Right atrium auricular region (tissue), 2 donors: ENCODE measurements around the gene DRD1. TPM values are rescaled to one million over a fixed set of nuclear protein-coding genes. Genes with fewer than 3 reads are reported as not detected.

Source experiments
- DNase-seq: peaks from one replicate; pipeline ENCODE4 v3.0.0-alpha.2; 2019; ENCODE audit warnings: low spot score
- H3K27ac ChIP-seq, 2 donors: fragments of 200-600 bp; sonication (generic); 1 replicate in 1 of 2; 2 replicates in 1 of 2; pipeline ENCODE4 v1.5.1; 2016 to 2019
- H3K27me3 ChIP-seq, 2 donors: fragments of 200-600 bp; sonication (generic); one replicate each; pipeline versions ENCODE4 v1.5.1 to v1.6.0; 2017 to 2019
- H3K36me3 ChIP-seq: fragments of 200-600 bp; sonication (generic); one replicate; pipeline ENCODE4 v1.5.1; 2016
- H3K4me1 ChIP-seq, 2 donors: fragments of 200-600 bp; sonication (generic); one replicate each; pipeline versions ENCODE4 v1.5.1 to v1.6.0; 2017 to 2019
- H3K4me3 ChIP-seq, 2 donors: fragments of 200-600 bp; sonication (generic); 1 replicate in 1 of 2; 2 replicates in 1 of 2; pipeline ENCODE4 v1.5.1; 2017 to 2019; ENCODE audit warnings: mild to moderate bottlenecking in 1 of 2, moderate library complexity in 1 of 2
- H3K9me3 ChIP-seq, 2 donors: fragments of 200-600 bp; sonication (generic); one replicate each; pipeline ENCODE4 v1.5.1; 2019
- total RNA-seq, 2 donors: library from RNA; depleted of rRNA; stranded (reverse); fragments of >200 nt; gene quantifications; one replicate each; pipeline ENCODE4 v1.1.0, GENCODE V29; 2016
- TF ChIP-seq, protein P1 (sequence below), 2 donors: fragments of 200-600 bp; sonication (generic); IDR thresholded peaks; one replicate each; pipeline ENCODE4 v1.5.1; 2019; ENCODE audit warnings: antibody characterized with exemption in 2 of 2

DRD1 gene
- total RNA-seq = not detected

DNA sequence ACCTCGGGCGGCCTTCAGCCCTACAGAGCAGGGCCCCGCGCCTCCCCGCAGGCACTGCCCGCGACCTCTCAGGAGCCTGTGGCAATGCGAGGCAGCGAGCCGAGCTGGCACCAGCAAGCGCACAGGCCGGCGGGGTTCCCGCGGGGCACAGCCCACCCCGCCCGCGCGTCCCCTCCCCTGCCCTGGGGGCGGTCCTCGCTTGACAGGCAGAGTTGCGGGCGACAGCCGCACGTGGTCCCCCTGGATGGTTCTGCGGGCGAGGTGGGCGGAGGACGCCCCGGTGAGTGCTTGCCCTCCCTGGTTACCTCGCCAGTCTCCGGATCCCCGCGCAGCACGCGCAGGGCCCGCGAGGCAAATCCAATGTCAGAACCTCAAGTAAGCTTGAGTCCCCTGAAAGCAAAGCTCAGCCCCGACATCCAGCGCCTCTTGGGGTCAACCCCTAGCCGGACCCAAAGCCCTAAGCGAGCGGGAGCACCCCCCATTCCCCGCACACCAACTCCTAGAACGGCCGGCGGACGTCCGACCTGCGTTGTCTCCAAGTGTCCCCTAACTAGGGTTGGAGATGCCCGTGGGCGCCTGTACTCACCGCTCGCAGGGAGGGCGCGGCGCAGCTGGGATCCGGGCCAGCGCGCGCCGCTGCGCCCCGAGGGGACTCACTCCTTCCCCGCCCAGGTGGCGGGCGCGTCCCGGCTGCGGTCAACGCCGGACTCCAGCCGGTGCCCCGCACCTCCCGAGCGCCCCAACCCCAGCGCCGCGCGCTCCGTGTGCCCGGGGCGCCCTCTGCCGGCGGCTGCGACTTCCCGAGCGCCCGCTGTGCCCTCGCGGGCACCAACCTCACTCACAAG is at the start of gene DRD1:
TSS of gene DRD1 (minus strand) at position 123 of the 845 bp plus-strand sequence. CDS start 1,083 bp downstream, outside the sequence.
- no peak for DNase-seq
- H3K27me3 ChIP-seq = peaks cover 3 to 12% of the 10 kb centered on the region in 2 donors
- H3K36me3 ChIP-seq = no peaks in the 10 kb centered on the region
- H3K4me1 ChIP-seq = peaks cover 0 to 17% of the 10 kb centered on the region in 2 donors
- peak within 1 kb of the TSS in 1 of 2 donors; percentile 40 for H3K4me3 ChIP-seq
- TF ChIP-seq, protein P1, sequence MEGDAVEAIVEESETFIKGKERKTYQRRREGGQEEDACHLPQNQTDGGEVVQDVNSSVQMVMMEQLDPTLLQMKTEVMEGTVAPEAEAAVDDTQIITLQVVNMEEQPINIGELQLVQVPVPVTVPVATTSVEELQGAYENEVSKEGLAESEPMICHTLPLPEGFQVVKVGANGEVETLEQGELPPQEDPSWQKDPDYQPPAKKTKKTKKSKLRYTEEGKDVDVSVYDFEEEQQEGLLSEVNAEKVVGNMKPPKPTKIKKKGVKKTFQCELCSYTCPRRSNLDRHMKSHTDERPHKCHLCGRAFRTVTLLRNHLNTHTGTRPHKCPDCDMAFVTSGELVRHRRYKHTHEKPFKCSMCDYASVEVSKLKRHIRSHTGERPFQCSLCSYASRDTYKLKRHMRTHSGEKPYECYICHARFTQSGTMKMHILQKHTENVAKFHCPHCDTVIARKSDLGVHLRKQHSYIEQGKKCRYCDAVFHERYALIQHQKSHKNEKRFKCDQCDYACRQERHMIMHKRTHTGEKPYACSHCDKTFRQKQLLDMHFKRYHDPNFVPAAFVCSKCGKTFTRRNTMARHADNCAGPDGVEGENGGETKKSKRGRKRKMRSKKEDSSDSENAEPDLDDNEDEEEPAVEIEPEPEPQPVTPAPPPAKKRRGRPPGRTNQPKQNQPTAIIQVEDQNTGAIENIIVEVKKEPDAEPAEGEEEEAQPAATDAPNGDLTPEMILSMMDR (IDR thresholded peaks at IDR 0.05) = peak; percentile 43 to 80
- no peaks in the 10 kb centered on the region for H3K9me3 ChIP-seq
- no peak within 1 kb of the TSS for H3K27ac ChIP-seq

DNA sequence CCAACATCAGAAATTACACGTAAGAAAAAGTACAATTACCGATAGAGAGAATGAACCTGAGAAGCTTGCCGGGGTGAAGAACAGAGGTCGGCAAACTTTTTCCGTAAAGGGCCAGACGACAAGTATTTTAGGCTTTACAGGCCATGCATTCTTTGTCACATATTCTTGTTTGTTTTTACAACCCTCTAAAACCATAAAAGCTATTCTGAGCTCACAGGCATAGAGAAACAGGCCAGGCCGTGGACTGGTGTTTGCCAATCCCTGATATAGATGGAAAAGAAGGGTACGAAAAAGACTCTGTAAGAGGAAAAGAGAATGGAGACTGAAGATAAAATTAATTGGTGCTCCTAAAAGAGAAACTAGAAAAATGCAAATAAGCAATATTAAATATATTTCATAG is 49.7 kb upstream of the DRD1 start:
- H3K4me3 ChIP-seq = no peak overlapping the region
- no peaks in the 10 kb centered on the region for H3K27me3 ChIP-seq
- peaks cover 40% of the 10 kb centered on the region for H3K36me3 ChIP-seq
- no peaks in the 10 kb centered on the region for H3K9me3 ChIP-seq
- TF ChIP-seq, protein P1 (IDR thresholded peaks at IDR 0.05) = no peak
- no peak overlapping the region for H3K27ac ChIP-seq
- DNase-seq = no peak
- no peaks in the 10 kb centered on the region for H3K4me1 ChIP-seq

DNA sequence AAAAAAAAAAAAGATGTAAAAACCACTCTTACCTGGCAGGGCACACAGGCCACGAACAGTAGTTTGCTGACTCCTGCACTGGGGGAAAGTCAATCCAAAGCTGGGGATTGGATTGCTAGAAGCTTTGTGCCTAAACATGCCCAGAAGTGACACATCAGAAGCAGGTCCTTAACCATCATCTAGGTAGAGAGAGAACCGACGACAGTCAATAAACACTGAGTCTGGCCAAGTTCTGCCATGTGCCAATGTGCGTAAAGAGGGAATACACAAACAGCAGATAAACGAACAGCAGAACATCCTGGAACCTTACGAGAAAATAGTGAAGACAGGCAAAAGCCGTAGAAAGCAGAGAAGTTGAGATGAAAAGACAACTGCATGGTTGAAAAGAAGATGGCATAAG is 49.3 kb upstream of the DRD1 start:
- no peak for DNase-seq
- H3K27me3 ChIP-seq = no peaks in the 10 kb centered on the region
- H3K27ac ChIP-seq = no peak overlapping the region
- H3K4me3 ChIP-seq = no peak overlapping the region
- peaks cover 0 to 1% of the 10 kb centered on the region in 2 donors for H3K4me1 ChIP-seq
- no peaks in the 10 kb centered on the region for H3K9me3 ChIP-seq
- peaks cover 35% of the 10 kb centered on the region for H3K36me3 ChIP-seq
- TF ChIP-seq, protein P1 (IDR thresholded peaks at IDR 0.05) = no peak

DNA sequence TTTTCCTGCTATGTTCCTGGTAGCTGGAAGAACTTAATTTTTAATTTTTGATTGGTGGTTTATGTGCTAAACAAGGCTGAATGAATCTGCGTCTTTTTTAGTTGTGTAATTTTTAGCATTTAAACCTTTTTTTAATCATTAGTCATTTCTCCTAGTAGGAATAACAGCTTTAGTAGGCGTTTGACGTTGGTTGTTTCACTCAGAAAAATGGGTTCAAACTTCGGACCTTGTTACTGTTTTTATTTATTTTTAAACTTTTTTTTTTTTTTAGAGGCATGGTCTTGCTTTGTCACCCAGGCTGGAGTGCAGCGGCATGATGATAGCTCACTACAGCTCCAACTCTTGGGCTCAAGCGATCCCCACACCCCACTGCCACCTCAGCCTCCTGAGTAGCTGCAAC is 47.2 kb upstream of the DRD1 start:
- no peaks in the 10 kb centered on the region for H3K9me3 ChIP-seq
- peaks cover 0 to 3% of the 10 kb centered on the region in 2 donors for H3K4me1 ChIP-seq
- no peak overlapping the region for H3K4me3 ChIP-seq
- H3K27me3 ChIP-seq = no peaks in the 10 kb centered on the region
- TF ChIP-seq, protein P1 (IDR thresholded peaks at IDR 0.05) = no peak
- H3K27ac ChIP-seq = no peak overlapping the region
- DNase-seq = no peak
- H3K36me3 ChIP-seq = peaks cover 31% of the 10 kb centered on the region

GRCh38 chr5:175489693-175490443 is 45.9 kb upstream of the DRD1 start:
- Histone ChIP-seq H3K27me3 (no peaks in the 10 kb centered on the region), H3K4me1 (peaks cover 0 to 3% of the 10 kb centered on the region in 2 donors), H3K36me3 (peaks cover 30% of the 10 kb centered on the region), H3K27ac (no peak overlapping the region), H3K4me3 (no peak overlapping the region), H3K9me3 (no peaks in the 10 kb centered on the region)
- DNase-seq = no peak
- TF ChIP-seq, protein P1 (IDR thresholded peaks at IDR 0.05) = no peak
